Memory B cell (primary cell): ENCODE data around the gene ZNF138.
A peak's percentile ranks its signal among the peaks of the same experiment; 100 is the strongest.
"Not testable (repeated sequence)": the region's sequence is repeated elsewhere in the genome, so short reads cannot be mapped to it uniquely, and the experiment has no call there.

Experiments
- ATAC-seq: fragments of 150-1000 bp; cut with Tn5 transposase; 2 replicates; pipeline ENCODE4 v1.10.0; 2021; ENCODE audit warnings: low read depth, mild to moderate bottlenecking, moderate library complexity
- DNase-seq, 2 donors: peaks; one replicate each; pipeline ENCODE4 v3.0.0; 2022; ENCODE audit warnings: low spot score in 2 of 2
- H3K27ac Mint-ChIP-seq: one replicate; pipeline ENCODE4 v1.8.0; 2022; ENCODE audit warnings: mild to moderate bottlenecking, moderate library complexity, mixed read lengths
- H3K27me3 Mint-ChIP-seq: one replicate; pipeline ENCODE4 v1.8.0; 2022; ENCODE audit warnings: mixed read lengths
- H3K36me3 Mint-ChIP-seq: one replicate; pipeline ENCODE4 v1.8.0; 2022; ENCODE audit warnings: mild to moderate bottlenecking, mixed read lengths
- H3K4me1 Mint-ChIP-seq: one replicate; pipeline ENCODE4 v1.8.0; 2022; ENCODE audit warnings: mixed read lengths
- H3K4me3 Mint-ChIP-seq: one replicate; pipeline ENCODE4 v1.8.0; 2022; ENCODE audit warnings: mild to moderate bottlenecking, moderate library complexity, mixed read lengths
- H3K9me3 Mint-ChIP-seq: one replicate; pipeline ENCODE4 v1.8.0; 2022; ENCODE audit warnings: mixed read lengths

Gene ZNF138

GRCh38 chr7:64854969-64855368, 60.7 kb downstream of the ZNF138 start:
- Mint-ChIP-seq H3K27ac (no peak overlapping the region), H3K4me1 (no peaks in the 10 kb centered on the region), H3K9me3 (no peaks in the 10 kb centered on the region), H3K36me3 (peaks cover 4% of the 10 kb centered on the region), H3K27me3 (no peaks in the 10 kb centered on the region), H3K4me3 (no peak overlapping the region)
- ATAC-seq (no peak), DNase-seq (no peak)

GRCh38 chr7:64863021-64863420, 68.8 kb downstream of the ZNF138 start:
- Mint-ChIP-seq H3K27me3 (no peaks in the 10 kb centered on the region), H3K4me3 (no peak overlapping the region), H3K4me1 (no peaks in the 10 kb centered on the region), H3K36me3 (peaks cover 1% of the 10 kb centered on the region), H3K27ac (no peak overlapping the region), H3K9me3 (peaks cover 3% of the 10 kb centered on the region)
- ATAC-seq (no peak), DNase-seq (no peak)

- not testable (repeated sequence) for H3K4me3 Mint-ChIP-seq, H3K27ac Mint-ChIP-seq, H3K36me3 Mint-ChIP-seq, H3K9me3 Mint-ChIP-seq, H3K27me3 Mint-ChIP-seq, H3K4me1 Mint-ChIP-seq, ATAC-seq, DNase-seq
Measured at GRCh38 chr7:64863530-64863929, 69.3 kb downstream of the ZNF138 start.

- ATAC-seq (no peak), DNase-seq (no peak)
- H3K36me3 Mint-ChIP-seq: peaks cover 1% of the 10 kb centered on the region
- H3K9me3 Mint-ChIP-seq: peaks cover 3% of the 10 kb centered on the region
- no peak overlapping the region for H3K27ac Mint-ChIP-seq
- H3K4me3 Mint-ChIP-seq: no peak overlapping the region
- no peaks in the 10 kb centered on the region for H3K27me3 Mint-ChIP-seq
- H3K4me1 Mint-ChIP-seq: no peaks in the 10 kb centered on the region
Measured at GRCh38 chr7:64863969-64864368, 69.7 kb downstream of the ZNF138 start.

- H3K4me1 Mint-ChIP-seq: no peaks in the 10 kb centered on the region
- no peaks in the 10 kb centered on the region for H3K36me3 Mint-ChIP-seq
- no peak for ATAC-seq
- peaks cover 1% of the 10 kb centered on the region for H3K9me3 Mint-ChIP-seq
- no peak for DNase-seq
- no peak overlapping the region for H3K27ac Mint-ChIP-seq
- no peaks in the 10 kb centered on the region for H3K27me3 Mint-ChIP-seq
- H3K4me3 Mint-ChIP-seq: no peak overlapping the region
Measured at GRCh38 chr7:64867863-64868440, 73.7 kb downstream of the ZNF138 start.

GRCh38 chr7:64868499-64868898, 74.3 kb downstream of the ZNF138 start:
- DNase-seq: no peak
- H3K4me1 Mint-ChIP-seq: no peaks in the 10 kb centered on the region

GRCh38 chr7:64869121-64869725, 75.0 kb downstream of the ZNF138 start:
- H3K9me3 Mint-ChIP-seq: no peaks in the 10 kb centered on the region
- no peaks in the 10 kb centered on the region for H3K36me3 Mint-ChIP-seq
- DNase-seq (no peak), ATAC-seq (no peak)
- H3K4me3 Mint-ChIP-seq: no peak overlapping the region
- no peak overlapping the region for H3K27ac Mint-ChIP-seq
- no peaks in the 10 kb centered on the region for H3K4me1 Mint-ChIP-seq
- no peaks in the 10 kb centered on the region for H3K27me3 Mint-ChIP-seq

More at GRCh38 chr7:64868499-64868898, 74.3 kb downstream of the ZNF138 start:
- Mint-ChIP-seq H3K27ac (no peak overlapping the region), H3K36me3 (no peaks in the 10 kb centered on the region), H3K9me3 (peaks cover 1% of the 10 kb centered on the region), H3K27me3 (no peaks in the 10 kb centered on the region), H3K4me3 (no peak overlapping the region)
- no peak for ATAC-seq

GRCh38 chr7:64869912-64870562, 75.8 kb downstream of the ZNF138 start:
- Mint-ChIP-seq H3K27ac (no peak overlapping the region), H3K27me3 (no peaks in the 10 kb centered on the region), H3K4me3 (no peak overlapping the region), H3K4me1 (no peaks in the 10 kb centered on the region), H3K36me3 (no peaks in the 10 kb centered on the region), H3K9me3 (no peaks in the 10 kb centered on the region)
- ATAC-seq (no peak), DNase-seq (no peak)

- no peaks in the 10 kb centered on the region for H3K36me3 Mint-ChIP-seq
- H3K4me3 Mint-ChIP-seq: no peak overlapping the region
- H3K9me3 Mint-ChIP-seq: no peaks in the 10 kb centered on the region
- no peaks in the 10 kb centered on the region for H3K4me1 Mint-ChIP-seq
- ATAC-seq: no peak
- H3K27ac Mint-ChIP-seq: no peak overlapping the region
- no peak for DNase-seq
- H3K27me3 Mint-ChIP-seq: peaks cover 2% of the 10 kb centered on the region
Measured at GRCh38 chr7:64870656-64871055, 76.4 kb downstream of the ZNF138 start.

- Mint-ChIP-seq H3K27ac (no peak overlapping the region), H3K27me3 (peaks cover 2% of the 10 kb centered on the region), H3K4me3 (no peak overlapping the region), H3K36me3 (no peaks in the 10 kb centered on the region), H3K4me1 (no peaks in the 10 kb centered on the region), H3K9me3 (no peaks in the 10 kb centered on the region)
- ATAC-seq (no peak), DNase-seq (no peak)
Measured at GRCh38 chr7:64871761-64872160, 77.5 kb downstream of the ZNF138 start.

- ATAC-seq (no peak), DNase-seq (peak in 1 of 2 donors; percentile 8)
- Mint-ChIP-seq H3K27me3 (peaks cover 2% of the 10 kb centered on the region), H3K4me3 (no peak overlapping the region), H3K4me1 (peaks cover 5% of the 10 kb centered on the region), H3K27ac (no peak overlapping the region), H3K9me3 (no peaks in the 10 kb centered on the region), H3K36me3 (no peaks in the 10 kb centered on the region)
Measured at GRCh38 chr7:64872351-64873154, 78.3 kb downstream of the ZNF138 start.

- DNase-seq (no peak), ATAC-seq (no peak)
- H3K9me3 Mint-ChIP-seq: no peaks in the 10 kb centered on the region
- H3K27me3 Mint-ChIP-seq: peaks cover 2% of the 10 kb centered on the region
- H3K27ac Mint-ChIP-seq: no peak overlapping the region
- no peaks in the 10 kb centered on the region for H3K36me3 Mint-ChIP-seq
- H3K4me3 Mint-ChIP-seq: no peak overlapping the region
- H3K4me1 Mint-ChIP-seq: peaks cover 9% of the 10 kb centered on the region
Measured at GRCh38 chr7:64873155-64873500, 78.9 kb downstream of the ZNF138 start.

GRCh38 chr7:64873517-64873916, 79.3 kb downstream of the ZNF138 start:
- no peak for ATAC-seq
- Mint-ChIP-seq H3K27ac (no peak overlapping the region), H3K9me3 (no peaks in the 10 kb centered on the region), H3K27me3 (peaks cover 2% of the 10 kb centered on the region), H3K4me1 (peaks cover 9% of the 10 kb centered on the region), H3K4me3 (no peak overlapping the region), H3K36me3 (no peaks in the 10 kb centered on the region)
- no peak for DNase-seq

GRCh38 chr7:64874114-64874513, 79.9 kb downstream of the ZNF138 start:
- ATAC-seq (no peak), DNase-seq (no peak)
- H3K9me3 Mint-ChIP-seq: no peaks in the 10 kb centered on the region
- no peaks in the 10 kb centered on the region for H3K36me3 Mint-ChIP-seq
- H3K4me1 Mint-ChIP-seq: peaks cover 9% of the 10 kb centered on the region
- no peak overlapping the region for H3K4me3 Mint-ChIP-seq
- no peak overlapping the region for H3K27ac Mint-ChIP-seq
- peaks cover 4% of the 10 kb centered on the region for H3K27me3 Mint-ChIP-seq
